GM18870 (cell line): ENCODE results near the gene SLMAP.
"Not testable (repeated sequence)": the region's sequence is repeated elsewhere in the genome, so short reads cannot be mapped to it uniquely, and the experiment has no call there.

ENCODE experiments used
- ATAC-seq: cut with Tn5 transposase; IDR thresholded peaks from one replicate; pipeline ENCODE4 v1.9.1; 2021; ENCODE audit warnings: moderate library complexity; ENCODE audit not compliant: unreplicated experiment

SLMAP gene

DNA sequence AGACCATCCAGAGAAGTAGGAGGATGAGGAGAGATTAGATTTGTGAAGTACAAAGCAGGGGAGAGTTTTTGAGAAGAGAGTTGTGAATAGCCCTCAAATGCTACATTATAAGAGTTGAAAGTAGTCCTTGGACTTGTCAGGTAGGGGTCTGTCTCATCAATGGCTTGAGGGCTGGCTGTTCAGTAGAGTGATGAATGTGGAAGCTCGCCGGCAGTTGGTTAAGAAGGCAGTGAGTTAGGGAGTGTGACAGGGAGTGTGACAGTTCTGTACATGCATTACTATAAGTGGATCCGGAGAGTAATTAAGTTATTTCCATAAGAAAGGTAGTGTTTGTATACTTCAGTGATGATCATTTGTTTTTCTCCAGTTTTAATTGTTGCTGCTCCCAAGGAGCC is 32.5 kb downstream of the SLMAP start:
- no peak for ATAC-seq

DNA sequence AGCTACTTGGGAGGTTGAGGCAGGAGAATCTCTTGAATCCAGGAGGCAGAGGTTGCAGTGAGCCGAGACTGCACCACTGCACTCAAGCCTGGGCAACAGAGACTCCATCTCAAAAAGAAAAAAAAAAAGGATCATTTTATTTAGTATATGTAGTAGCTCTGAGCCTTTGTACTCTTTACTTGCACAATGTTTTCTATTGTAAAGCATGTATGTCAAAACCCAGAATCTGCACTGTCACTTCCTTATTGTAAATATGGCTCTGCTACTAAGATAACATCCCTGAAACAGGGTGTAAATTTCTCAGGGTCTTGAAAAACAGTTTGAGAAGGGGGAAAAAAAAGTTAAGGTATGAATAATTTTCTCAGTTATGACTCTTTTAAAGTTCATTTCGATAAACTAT is 35.1 kb downstream of the SLMAP start:
- no peak for ATAC-seq

DNA sequence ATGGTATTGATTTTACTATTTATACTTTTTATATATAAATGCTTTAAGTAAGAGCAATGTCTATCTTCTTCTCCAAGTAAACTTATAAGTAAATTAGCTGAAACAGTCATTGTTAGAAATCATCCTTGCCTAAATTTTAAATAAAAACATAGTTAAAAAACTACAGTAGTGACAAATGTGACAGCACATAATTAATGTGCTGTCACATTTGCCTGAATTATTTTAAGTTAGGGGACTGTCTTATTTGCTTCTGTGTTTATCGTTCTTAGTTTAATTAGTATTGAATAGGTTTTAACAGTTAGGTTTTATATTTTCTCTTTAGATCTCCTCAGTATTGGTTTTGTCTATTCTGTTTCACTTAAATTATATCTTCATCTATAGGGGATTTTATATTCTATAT is 36.1 kb downstream of the SLMAP start:
- ATAC-seq: no peak

DNA sequence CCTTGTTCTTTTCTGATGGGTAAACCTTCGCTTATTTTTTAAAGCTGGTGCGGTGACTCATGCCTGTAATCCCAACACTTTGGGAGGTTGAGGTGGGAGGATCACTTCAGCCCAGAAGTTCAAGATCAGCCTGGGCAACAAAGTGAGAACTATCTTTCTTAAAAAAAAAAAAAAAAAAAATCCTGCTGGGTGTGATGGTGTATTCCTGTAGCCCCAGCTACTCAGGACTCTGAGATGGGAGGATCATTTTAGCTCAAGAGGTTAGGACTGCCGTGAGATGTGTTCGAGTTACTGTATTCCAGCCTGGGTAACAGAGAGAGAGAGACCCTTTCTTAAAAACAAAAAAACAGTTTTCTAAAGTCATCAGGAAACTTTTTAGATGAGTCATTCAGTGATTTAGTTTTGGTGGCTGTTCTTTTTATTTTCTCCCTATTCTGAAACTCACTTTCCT is 37.7 kb downstream of the SLMAP start:
- no peak for ATAC-seq

DNA sequence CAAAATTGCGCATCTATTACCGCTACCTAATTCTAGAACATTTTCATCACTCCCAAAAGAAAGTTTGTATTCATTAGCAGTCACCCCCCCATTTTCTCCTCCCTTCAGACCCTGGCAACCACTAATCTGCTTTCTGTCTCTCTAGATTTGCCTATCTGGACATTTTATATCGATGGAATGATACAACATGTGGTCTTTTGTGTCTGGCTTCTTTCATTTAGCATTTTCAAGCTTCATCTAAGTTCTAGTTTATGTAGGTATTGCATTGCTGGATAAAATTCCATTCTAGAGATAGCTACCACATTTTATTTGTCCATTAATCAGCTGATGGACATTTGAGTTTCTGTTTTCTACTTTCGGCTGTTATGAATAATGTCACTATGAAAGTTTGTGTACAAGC is 38.4 kb downstream of the SLMAP start:
- ATAC-seq: no peak

DNA sequence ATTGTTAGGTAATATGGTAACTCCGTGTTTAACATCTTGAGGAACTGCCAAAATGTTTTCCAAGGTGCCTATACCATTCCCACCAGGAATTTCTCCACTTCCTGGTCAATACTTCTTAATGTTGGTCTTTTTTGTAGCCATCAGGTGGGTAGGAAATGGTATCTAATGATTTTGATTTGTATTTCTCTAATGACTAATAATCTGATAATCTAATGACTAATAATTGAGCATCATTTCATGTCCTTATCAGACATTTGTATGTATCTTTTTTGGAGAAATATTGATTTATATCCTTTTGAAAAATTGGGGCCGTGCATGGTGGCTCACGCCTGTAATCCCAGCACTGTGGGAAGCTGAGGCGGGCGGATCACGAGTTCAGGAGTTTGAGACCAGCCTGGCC is 38.8 kb downstream of the SLMAP start:
- ATAC-seq: no peak

DNA sequence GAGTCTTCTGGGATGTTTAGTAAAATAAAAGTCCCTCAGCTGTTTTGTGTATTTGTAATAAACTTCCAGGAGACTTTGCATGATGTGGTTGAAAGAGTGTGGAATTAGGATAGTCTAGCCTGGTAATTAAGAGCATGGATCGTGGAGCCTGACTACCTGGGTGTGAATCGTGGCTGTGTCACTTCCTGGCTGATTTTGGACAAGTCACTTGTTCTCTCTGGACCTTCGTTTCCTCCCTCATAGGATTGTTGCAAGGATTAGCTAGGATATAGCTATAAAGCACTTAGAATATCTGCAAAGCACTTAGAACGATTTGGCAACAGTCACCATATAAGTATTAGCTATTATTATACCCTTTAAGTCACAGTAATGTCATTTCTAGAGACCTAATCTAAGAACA is 40.2 kb downstream of the SLMAP start:
- ATAC-seq: no peak

DNA sequence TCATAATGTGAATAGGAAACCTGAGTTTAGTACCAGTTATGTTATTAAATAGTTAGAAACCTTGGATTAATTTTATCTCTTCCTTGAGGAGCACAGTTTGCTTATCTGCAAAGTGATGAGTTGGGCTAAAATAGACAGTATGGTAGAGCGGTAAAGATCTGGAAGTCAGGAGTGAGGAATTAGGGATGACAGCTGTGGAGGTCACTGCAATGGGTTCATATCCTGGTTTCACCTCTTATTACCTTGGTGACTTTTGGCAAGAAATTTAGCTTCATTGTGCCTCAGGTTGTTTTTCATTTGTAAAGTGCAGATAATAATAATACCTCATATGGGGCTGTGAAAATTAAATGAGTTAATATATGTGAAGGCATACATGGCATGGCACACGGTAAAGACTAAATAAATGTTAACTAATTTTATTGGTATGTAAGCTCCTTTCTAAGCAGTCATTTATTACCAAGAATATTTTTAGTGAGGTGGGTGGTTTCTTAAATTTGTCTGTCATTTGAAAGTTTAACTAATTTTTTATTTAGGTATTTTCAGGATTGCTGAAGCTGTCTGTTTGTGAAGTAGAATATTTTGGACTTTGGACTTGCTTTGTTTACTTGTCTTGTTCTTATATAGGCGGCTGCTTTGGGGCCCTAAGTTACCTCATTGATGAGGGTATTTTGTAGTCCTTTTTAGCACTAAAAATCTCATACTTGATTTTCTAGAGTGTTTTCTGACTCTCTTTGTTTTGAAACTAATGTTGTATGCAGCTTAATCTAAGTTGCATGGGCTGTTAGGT is 41.8 kb downstream of the SLMAP start:
- ATAC-seq: no peak

DNA sequence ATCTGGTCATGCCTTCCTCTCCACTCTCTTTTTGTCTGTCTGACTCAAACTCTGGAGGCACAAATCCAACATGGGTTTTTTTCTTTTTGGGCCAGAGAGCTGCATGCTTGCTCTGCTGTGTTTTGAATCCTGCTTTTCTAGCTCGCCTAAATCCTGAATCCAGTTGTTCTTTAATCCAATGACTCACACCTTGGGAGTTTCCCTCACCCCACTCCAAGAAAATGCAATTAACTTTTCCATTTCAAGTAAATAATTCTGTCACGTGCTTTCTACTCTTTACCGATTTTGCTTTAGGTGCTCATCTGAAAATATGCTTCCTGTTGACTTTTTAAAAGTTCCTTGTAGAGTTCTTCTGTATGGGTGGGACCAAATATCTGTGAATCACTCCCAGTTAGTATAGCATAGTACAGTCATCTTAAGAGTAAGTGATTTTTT is 47.6 kb downstream of the SLMAP start:
- ATAC-seq: no peak

DNA sequence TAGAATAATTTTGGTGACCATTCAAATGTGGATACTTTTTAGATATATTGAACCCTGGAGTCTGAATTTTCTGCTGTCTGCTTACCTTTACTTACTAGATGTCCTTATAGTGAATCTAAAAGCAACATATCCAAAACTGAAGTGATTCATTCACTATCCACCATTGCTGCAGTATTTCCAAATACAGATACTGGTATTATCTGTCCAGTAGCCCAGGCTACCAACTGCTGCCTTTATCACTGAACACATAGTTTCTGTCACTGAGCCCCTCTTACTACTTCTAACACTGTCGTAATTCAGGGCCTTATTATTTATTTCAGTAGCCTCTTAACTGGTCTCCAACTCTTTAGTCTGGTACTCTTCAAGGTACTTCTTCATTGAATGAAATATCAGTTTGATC is 49.2 kb downstream of the SLMAP start:
- ATAC-seq: no peak

DNA sequence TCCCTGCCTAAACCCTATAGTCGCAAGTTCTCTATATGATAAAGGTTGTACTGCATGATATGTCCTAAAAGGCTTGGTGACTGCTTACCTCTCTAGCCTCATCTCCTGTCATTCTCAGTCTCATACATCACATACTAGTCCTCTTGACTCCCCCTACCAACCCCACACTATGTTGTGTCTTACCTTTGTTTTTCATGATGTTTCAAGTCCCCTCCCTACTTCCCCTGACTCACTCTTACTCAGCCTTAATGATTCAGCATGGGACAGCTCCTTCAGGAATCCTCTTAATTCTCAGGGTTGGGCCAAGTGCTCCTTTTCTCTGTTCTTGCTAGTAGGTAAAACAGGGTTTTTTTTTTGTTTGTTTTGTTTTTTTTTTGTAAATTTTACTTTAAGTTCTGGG is 49.6 kb downstream of the SLMAP start:
- no peak for ATAC-seq

DNA sequence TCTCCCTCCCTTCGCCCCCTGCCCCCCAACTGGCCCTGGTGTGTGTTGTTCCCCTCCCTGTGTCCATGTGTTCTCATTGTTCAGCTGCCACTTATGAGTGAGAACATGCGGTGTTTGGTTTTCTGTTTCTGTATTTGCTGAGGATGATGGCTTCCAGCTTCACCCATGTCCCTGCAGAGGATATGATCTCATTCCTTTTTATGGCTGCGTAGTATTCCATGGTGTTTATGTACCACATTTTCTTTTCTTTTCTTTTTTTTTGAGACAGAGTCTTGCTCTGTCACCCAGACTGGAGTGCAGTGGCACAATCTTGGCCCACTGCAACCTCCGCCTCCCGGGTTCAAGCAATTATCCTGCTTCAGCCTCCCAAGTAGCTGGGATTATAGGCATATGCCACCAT is 50.1 kb downstream of the SLMAP start:
- not testable (repeated sequence) for ATAC-seq

DNA sequence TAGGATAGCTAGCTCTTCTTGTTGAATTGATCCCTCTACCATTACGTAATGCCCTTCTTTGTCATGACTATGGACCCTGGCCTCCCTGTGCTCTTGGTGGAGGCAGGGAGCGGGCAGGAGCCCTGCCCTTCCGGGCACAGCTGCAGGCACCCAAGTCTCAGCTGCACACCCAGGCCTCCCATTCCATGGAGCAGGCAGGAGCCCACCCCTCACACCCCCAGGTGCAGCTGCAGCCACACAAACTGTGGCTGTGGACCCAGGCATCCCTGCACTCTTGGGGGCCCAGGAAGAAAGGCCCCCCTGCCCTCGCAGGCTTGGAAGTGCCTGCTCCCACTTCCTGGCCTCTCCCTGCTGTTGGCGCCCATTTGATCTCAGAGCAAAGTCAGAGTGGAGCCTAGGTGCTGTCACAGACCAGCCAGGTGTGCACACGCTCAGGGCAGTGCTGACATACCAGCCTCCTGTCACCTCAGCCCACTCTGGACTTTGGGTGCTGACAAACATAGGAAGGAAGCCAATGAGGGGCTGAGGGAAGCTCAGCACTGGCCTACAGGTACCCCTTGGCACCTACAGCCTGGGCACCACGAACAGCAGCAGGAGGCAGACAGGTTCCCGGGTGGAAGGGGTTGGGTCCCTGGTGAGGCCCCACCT is 53.0 kb downstream of the SLMAP start:
- no peak for ATAC-seq

DNA sequence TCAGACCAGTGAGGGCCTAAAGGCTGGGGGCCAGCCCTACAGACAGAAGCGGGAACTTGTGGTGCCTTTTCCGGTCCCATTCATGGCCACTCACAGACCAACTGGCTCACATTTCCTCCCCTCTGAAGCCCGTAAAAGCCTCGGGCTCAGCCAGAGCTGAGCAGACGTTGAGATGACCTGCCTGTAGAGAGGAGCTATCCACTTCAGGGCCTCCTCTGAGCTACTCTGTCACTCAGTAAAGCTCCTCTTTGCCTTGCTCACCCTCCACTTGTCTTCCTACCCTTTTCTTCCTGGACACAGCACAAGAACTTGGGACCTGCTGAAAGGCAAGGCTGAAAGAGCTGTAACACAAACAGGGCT is 53.5 kb downstream of the SLMAP start:
- ATAC-seq: no peak

DNA sequence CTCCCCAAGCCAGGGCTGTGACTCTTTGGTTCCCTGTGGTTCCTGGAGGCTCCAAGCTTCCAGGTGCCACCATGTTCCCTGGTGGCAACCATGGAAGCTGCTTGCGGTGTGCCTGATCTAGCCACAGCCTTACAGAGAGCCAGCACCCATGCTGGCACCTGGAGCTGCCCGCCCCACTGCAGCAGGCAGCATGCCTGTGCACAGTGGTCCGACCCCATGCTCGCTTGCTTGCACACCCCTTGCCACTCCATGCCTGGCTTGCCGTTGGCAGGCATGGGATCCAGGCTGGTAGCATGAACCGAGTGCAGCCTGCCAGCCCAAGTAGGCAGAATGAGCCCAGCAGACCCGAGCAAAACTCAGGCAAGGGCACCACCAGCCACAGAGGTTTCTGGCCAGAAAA is 53.9 kb downstream of the SLMAP start:
- no peak for ATAC-seq

DNA sequence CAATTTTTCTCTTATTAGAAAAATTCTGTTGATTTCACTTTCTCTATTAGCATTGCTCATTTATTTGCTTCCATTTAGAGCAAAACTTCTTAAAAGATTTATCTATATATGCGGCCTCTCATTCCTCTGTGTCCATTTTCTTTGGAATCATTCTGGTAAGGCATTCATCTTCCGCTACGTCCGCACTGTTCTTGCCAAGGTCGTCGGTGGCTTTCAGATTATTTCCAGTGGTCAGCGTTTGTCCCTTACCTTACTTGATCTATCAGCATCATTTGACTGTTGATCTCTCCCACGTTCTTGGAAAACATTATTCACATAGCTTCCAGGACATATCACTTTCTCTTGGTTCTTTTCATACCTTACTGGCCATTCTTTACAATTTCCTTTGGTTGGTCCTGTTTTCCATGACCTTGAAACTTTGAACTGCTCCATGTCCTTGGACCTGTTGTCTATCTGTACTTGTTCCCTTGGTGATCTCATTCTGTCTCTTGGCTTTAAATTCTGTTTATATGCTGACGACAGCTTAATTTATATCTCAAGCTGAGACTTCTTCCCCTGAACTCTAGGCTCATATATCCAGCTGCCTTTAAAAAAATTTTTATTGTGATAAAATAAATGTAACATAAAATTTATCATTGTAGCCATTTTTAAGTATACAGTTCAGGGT is 54.5 kb downstream of the SLMAP start:
- no peak for ATAC-seq

DNA sequence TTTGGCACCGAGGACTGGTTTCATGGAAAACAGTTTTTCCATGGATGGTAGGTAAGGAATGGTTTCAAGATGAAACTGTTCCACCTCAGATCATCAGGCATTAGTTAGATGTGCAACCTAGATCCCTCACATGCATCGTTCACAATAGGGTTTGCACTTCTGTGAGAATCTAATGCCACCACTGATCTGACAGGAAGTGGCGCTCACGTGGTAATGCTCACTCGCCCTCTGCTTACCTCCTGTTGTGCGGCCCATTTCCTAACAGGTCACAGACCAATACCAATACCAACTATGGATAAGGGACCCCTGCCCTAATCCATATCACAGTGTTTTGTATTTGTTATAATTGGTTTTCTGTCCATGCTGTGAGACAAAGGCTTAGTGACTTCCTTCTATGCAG is 58.9 kb downstream of the SLMAP start:
- ATAC-seq: no peak

DNA sequence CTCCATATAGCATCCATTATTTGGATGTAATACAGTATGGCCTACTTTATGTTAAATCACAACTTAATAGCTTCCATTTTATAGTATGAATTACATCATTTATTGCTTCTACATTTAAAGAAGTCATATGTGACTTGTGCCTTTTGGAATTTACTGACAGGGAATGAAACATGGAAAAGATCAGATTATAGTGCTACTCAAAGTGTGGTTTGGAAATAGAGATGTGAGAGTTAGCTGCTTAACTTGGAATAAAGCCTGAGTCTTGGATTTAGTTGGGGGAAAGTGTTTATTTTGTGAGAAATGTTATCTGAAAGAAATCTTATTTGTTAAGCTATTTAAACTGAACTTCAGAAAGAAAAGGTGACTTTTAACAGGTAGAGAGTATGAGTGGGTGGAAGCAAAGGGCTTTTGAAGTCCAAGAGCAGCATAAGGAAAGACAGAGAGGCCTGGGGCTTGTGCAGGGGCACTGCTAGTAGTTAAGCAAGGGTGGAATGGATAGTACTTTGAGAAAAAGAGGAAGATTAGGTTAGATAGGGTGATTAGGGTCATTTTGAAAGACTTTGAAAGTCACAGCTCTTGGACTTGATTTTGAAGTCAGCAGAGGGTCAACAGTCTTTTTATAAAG is 60.5 kb downstream of the SLMAP start:
- ATAC-seq: no peak

DNA sequence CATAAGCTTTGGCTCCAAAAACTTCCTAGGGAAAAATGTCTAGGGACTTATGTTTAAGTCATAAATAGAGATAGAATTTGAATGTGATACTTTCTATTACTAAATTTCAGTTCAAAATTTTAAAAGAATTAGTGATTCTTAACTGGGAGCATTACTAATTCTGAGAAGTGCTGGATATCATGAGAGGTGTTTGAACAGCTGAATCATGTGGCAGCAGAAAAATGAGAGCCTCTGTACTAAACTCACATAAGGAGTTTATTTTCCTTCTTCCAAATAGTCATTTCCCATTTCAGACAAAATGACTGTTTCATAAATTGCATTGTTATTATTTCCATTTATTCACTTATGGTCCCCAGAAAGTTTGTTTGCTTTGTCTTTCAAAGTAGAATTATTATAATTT is 62.7 kb downstream of the SLMAP start:
- ATAC-seq: no peak

DNA sequence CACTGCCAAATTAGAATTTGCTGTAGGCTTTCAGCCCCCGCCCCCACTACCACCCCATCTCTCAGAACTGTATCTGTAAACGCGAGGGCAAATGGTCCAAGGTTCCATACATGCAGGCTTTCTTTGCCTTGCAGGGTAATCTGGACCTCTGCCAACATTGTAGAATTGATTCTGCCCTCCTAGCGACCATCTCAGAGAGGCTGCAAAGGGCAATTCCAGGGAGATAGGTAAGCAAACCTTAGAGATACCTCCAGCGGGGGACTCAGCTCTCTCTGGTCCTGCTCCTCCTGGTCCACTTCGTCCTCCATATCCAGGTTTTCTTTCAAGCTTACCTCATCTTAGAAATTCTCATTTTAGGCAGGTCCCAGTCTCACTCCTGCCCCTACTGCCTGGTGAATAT is 64.4 kb downstream of the SLMAP start:
- ATAC-seq: no peak

DNA sequence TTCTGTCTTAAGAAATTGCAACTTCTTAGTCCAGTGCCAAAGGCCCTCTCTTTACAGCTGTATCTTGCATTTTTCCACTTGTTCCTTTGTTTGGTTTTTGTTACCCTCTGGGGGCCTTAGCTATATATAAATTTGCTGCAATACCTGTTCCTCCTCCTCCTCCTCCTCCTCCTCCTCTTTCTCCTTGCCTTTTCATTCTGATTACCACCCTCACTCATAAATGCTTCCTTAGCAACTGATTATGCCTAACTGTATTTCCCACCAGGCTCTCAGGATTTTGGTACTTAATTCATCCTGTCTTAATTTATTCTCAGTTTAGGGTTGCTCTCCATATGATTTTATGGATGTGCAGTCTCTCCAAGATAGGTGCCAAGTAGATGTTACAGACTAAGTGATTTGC is 65.7 kb downstream of the SLMAP start:
- ATAC-seq: no peak

DNA sequence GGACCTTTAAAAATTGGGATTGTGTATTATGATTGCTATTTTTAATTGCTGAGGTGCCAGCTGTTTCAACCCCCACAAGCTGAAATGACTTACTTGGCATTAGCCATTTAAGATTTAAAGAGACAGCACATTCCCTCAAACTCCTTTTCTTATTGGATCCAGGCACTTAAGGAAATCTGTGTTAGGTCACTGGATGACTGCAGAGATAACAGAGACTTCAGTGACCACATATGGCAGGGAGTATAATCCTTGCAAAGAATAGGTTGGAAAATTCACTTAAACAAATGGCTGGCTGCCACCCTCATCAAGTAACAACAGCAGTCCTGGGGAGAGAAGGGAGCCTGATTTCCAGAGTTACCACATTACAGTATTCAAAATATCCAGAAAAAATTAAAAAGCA is 66.6 kb downstream of the SLMAP start:
- no peak for ATAC-seq
